ENCODE results near the gene PRRT4. TPM values are rescaled to one million over a fixed set of nuclear protein-coding genes. Genes with fewer than 3 reads are reported as not detected.

Gene PRRT4
- total RNA-seq, 1 experiment from 2014 or later: 0.24 TPM

GRCh38 chr7:128362670-128363069 is 1.2 kb upstream of the PRRT4 start:
- Histone ChIP-seq H4K8ac (replicated peaks; ENCODE audit: insufficient read length, low read depth, low read length) (no peak overlapping the region), H3K27me3 (ENCODE audit: insufficient read depth, low read length) (peaks cover 34% of the 10 kb centered on the region), H2BK5ac (ENCODE audit: insufficient read length, low read length) (no peak overlapping the region), H3K79me1 (ENCODE audit: insufficient read depth, low read depth, low read length, poor library complexity, severe bottlenecking) (no peaks in the 10 kb centered on the region), H4K91ac (ENCODE audit: insufficient read length, low read depth, low read length) (no peak overlapping the region), H2BK12ac (ENCODE audit: insufficient read length, low read depth, low read length) (no peak overlapping the region), H3K4ac (ENCODE audit: low read depth, low read length) (no peak overlapping the region), H2BK120ac (ENCODE audit: low read depth, low read length, poor library complexity, severe bottlenecking) (no peak overlapping the region), H3K23me2 (ENCODE audit: insufficient read length, low read depth, low read length, poor library complexity, severe bottlenecking) (peaks cover 8% of the 10 kb centered on the region), H2AFZ (ENCODE audit: low read length) (no peak overlapping the region), H3K4me2 (ENCODE audit: insufficient read depth, insufficient read length, low read length) (no peak overlapping the region), H3K23ac (ENCODE audit: insufficient read length, low read depth, low read length) (no peak overlapping the region), H3K18ac (ENCODE audit: insufficient read length, low read depth, low read length) (no peak overlapping the region), H3K9me3 (ENCODE audit: control insufficient read depth, low read depth, low read length) (no peaks in the 10 kb centered on the region), H2AK5ac (ENCODE audit: insufficient read length, low read length) (no peak overlapping the region), H2BK15ac (ENCODE audit: low read depth, low read length) (no peak overlapping the region), H3K27ac (ENCODE audit: insufficient read length, low read depth, low read length) (no peak overlapping the region), H4K20me1 (ENCODE audit: control insufficient read depth, insufficient read depth, insufficient read length) (no peaks in the 10 kb centered on the region), H3K79me2 (ENCODE audit: insufficient read depth, low read length) (no peaks in the 10 kb centered on the region), H3K56ac (ENCODE audit: insufficient read length, low read depth, low read length) (no peak overlapping the region), H2BK20ac (ENCODE audit: low read depth, low read length, poor library complexity, severe bottlenecking) (no peak overlapping the region), H4K5ac (ENCODE audit: insufficient read length, low read depth, low read length) (no peak overlapping the region), H3K9ac (ENCODE audit: extremely low read depth, insufficient read length, low read length) (no peak overlapping the region), H3K4me1 (ENCODE audit: insufficient read depth, low read length) (no peaks in the 10 kb centered on the region), H3T11ph (ENCODE audit: low read length) (no peak overlapping the region), H3K14ac (ENCODE audit: insufficient read depth, low read length) (no peak overlapping the region)
- Mint-ChIP-seq H3K27ac (no peak overlapping the region), H3K4me1 (peaks cover 12 to 16% of the 10 kb centered on the region in 2 experiments), H3K27me3 (ENCODE audit: low read depth) (peaks cover 98% of the 10 kb centered on the region), H3K36me3 (ENCODE audit: insufficient read depth in 1 of 3, low read depth in 3 of 3) (no peaks in the 10 kb centered on the region; a peak in 2 of 7 replicates), H3K4me3 (peak overlapping the region in 1 of 2 experiments; percentile 79; a peak in 3 of 5 replicates), H3K9me3 (peaks cover 0 to 1% of the 10 kb centered on the region in 2 experiments; a peak in 1 of 5 replicates)
- DNase-seq: no peak
- no CpG with 5 or more reads among the region's 4 CpGs for WGBS (ENCODE audit: extremely low coverage, insufficient read length, low lambda C conversion rate)
- TF ChIP-seq, protein P1, sequence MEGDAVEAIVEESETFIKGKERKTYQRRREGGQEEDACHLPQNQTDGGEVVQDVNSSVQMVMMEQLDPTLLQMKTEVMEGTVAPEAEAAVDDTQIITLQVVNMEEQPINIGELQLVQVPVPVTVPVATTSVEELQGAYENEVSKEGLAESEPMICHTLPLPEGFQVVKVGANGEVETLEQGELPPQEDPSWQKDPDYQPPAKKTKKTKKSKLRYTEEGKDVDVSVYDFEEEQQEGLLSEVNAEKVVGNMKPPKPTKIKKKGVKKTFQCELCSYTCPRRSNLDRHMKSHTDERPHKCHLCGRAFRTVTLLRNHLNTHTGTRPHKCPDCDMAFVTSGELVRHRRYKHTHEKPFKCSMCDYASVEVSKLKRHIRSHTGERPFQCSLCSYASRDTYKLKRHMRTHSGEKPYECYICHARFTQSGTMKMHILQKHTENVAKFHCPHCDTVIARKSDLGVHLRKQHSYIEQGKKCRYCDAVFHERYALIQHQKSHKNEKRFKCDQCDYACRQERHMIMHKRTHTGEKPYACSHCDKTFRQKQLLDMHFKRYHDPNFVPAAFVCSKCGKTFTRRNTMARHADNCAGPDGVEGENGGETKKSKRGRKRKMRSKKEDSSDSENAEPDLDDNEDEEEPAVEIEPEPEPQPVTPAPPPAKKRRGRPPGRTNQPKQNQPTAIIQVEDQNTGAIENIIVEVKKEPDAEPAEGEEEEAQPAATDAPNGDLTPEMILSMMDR (conservative IDR thresholded peaks at IDR 0.05): no peak

All from H9 (cell line).